Measurements from ENCODE around the gene ROBO2. TPM values are rescaled to one million over a fixed set of nuclear protein-coding genes. Genes with fewer than 3 reads are reported as not detected.

Gene ROBO2
- total and polyA plus RNA-seq, 11 donors: 0.04 to 0.93 (median 0.06) TPM; not detected in 6

DNA sequence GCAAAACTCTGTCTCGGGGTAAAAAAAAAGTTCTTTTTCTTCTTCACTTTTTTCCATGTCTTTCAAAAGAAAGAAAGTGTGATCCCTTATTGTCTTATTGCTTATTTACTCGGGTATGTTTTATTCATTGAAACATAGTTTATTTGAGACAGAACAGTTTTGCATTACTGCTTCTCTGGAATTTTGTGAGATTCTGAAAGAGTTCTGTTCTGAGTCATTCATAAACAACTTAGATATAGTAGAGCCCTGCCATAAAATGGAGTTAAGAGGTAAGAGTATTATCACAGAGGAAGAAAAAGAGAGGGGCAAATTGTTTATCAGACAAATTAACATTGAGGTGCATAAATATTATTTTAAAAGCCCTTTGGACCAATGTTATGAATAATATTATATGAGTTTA is 522.2 kb downstream of the ROBO2 start:
- TF ChIP-seq POLR2A (IDR thresholded peaks at IDR 0.05): no peak
- TF ChIP-seq, protein P1, sequence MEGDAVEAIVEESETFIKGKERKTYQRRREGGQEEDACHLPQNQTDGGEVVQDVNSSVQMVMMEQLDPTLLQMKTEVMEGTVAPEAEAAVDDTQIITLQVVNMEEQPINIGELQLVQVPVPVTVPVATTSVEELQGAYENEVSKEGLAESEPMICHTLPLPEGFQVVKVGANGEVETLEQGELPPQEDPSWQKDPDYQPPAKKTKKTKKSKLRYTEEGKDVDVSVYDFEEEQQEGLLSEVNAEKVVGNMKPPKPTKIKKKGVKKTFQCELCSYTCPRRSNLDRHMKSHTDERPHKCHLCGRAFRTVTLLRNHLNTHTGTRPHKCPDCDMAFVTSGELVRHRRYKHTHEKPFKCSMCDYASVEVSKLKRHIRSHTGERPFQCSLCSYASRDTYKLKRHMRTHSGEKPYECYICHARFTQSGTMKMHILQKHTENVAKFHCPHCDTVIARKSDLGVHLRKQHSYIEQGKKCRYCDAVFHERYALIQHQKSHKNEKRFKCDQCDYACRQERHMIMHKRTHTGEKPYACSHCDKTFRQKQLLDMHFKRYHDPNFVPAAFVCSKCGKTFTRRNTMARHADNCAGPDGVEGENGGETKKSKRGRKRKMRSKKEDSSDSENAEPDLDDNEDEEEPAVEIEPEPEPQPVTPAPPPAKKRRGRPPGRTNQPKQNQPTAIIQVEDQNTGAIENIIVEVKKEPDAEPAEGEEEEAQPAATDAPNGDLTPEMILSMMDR (IDR thresholded peaks at IDR 0.05): no peak
- Histone ChIP-seq H3K9me3 (peaks cover 0 to 3% (median 0%) of the 10 kb centered on the region in 12 donors), H3K4me3 (no peak overlapping the region), H3K27me3 (no peaks in the 10 kb centered on the region), H3K27ac (no peak overlapping the region), H3K36me3 (no peaks in the 10 kb centered on the region), H3K4me1 (no peaks in the 10 kb centered on the region)
- DNase-seq (no peak), ATAC-seq (no peak)
- intact Hi-C loops (cut with DNase I): no loop called here
- WGBS, 4 donors: 74 to 87% (median 84%) methylated on average over 2 of the region's 2 CpGs

DNA sequence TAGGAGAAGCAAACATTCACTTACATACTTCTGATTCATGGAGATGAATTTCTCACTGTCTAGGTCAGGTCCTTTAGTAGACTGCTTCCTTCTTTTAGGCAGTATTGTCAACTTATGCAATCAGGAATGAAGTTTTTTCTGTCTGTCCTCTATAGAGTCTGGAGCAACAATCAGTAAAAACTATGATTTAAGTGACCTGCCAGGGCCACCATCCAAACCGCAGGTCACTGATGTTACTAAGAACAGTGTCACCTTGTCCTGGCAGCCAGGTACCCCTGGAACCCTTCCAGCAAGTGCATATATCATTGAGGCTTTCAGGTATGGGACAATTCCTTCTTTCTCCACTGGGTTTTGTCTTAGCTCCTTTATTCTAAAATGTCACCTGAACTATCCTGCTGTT is 523.1 kb downstream of the ROBO2 start:
- 87 to 100% (median 91%) methylated on average over 1 of the region's 1 CpG for WGBS, 4 donors

DNA sequence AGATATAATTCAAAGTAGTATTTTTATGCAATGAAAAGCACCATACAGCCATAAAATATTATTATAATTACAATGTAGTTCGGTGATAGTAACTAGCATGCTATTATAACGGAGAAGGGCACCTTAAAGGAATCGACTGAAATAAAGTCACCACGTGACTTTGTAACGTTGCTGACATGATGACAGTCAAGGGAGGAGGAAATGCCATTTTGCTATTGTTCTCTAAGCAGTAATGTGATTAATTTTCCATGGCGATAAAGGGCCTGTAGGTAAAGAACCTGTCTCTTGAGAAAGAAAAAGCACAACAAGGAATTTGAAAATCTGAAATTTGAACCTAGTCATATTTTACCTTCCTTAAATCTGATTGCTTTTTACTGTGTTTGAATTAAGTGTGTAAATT is 526.2 kb downstream of the ROBO2 start:
- ATAC-seq: no peak
- peaks cover 0 to 11% (median 0%) of the 10 kb centered on the region in 12 donors for H3K9me3 ChIP-seq
- WGBS, 4 donors: 65 to 79% (median 73%) methylated on average over 6 of the region's 6 CpGs
- intact Hi-C loops (cut with DNase I): no loop called here
- no peak for DNase-seq
- no peaks in the 10 kb centered on the region for H3K27me3 ChIP-seq
- TF ChIP-seq, protein P1 (IDR thresholded peaks at IDR 0.05): no peak
- TF ChIP-seq POLR2A (IDR thresholded peaks at IDR 0.05): no peak
- H3K4me1 ChIP-seq: no peaks in the 10 kb centered on the region
- no peaks in the 10 kb centered on the region for H3K36me3 ChIP-seq
- H3K27ac ChIP-seq: no peak overlapping the region
- no peak overlapping the region for H3K4me3 ChIP-seq

More for the DNA sequence above, 523.1 kb downstream of the ROBO2 start:
- peaks cover 0 to 7% (median 0%) of the 10 kb centered on the region in 12 donors for H3K9me3 ChIP-seq
- no peak overlapping the region for H3K27ac ChIP-seq
- ATAC-seq: no peak
- H3K4me1 ChIP-seq: no peaks in the 10 kb centered on the region
- H3K4me3 ChIP-seq: no peak overlapping the region
- H3K27me3 ChIP-seq: no peaks in the 10 kb centered on the region
- intact Hi-C loops (cut with DNase I): no loop called here
- TF ChIP-seq, protein P1 (IDR thresholded peaks at IDR 0.05): no peak
- no peak for TF ChIP-seq POLR2A (IDR thresholded peaks at IDR 0.05)
- no peaks in the 10 kb centered on the region for H3K36me3 ChIP-seq
- DNase-seq: no peak

DNA sequence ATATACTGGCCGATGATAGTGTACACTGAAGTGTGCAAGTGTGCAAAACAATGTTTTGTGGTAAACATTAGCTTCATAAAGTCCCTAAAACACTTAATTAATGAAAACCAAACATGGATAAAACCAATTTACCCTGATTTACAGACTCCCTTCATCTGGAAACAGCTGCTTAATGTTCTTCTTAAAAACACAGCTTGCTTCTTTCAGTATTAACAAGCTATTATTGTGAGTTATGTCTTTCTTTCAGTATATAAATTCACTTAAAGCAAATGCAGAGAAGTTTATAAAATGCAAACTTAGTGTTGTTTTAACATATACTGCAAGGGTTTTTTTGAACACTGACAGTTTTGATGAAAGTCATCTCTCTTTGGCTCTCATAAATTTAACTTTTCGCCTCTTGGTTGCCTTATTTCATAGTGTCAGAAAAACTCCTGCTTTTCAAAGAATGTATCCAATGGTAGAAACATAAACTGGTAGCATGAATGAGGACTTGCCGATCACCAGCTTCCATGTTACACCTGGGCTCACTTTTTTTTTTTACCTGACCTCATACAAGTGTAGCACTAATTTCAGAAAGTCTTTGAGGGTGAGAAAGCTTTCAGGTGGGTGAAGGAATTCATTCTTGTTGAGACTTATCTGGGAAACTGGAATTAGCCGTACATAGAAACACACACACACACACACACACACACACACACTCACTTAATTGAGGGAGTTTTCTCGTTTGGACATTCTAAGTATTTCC is 532.2 kb downstream of the ROBO2 start:
- intact Hi-C loops (cut with DNase I): no loop called here
- Histone ChIP-seq H3K9me3 (peaks cover 0 to 8% (median 0%) of the 10 kb centered on the region in 12 donors), H3K27me3 (no peaks in the 10 kb centered on the region), H3K36me3 (no peaks in the 10 kb centered on the region), H3K27ac (no peak overlapping the region), H3K4me3 (no peak overlapping the region), H3K4me1 (no peaks in the 10 kb centered on the region)
- WGBS, 4 donors: 72 to 87% (median 85%) methylated on average over 5 of the region's 5 CpGs
- TF ChIP-seq POLR2A (IDR thresholded peaks at IDR 0.05): no peak
- TF ChIP-seq, protein P1 (IDR thresholded peaks at IDR 0.05): no peak
- no peak for ATAC-seq
- DNase-seq: no peak

Data from heart left ventricle (tissue), 16 donors.